Dendritic cell treated with granulocyte-macrophage colony-stimulating factor and Interleukin-4, amounts not matched to agents 40 ng/mL and 50 ng/mL, for 4 days (primary cell): ENCODE measurements around the gene DOCK9.

Experiments used
- H3K27ac Mint-ChIP-seq: one replicate; pipeline ENCODE4 v1.8.0; 2022; ENCODE audit warnings: mild to moderate bottlenecking, mixed read lengths
- H3K27me3 Mint-ChIP-seq: one replicate; pipeline ENCODE4 v1.8.0; 2022; ENCODE audit warnings: mild to moderate bottlenecking, mixed read lengths
- H3K36me3 Mint-ChIP-seq: one replicate; pipeline ENCODE4 v1.8.0; 2022; ENCODE audit warnings: low read depth, mixed read lengths
- H3K4me1 Mint-ChIP-seq: one replicate; pipeline ENCODE4 v1.8.0; 2022; ENCODE audit warnings: low read depth, mixed read lengths
- H3K4me3 Mint-ChIP-seq: one replicate; pipeline ENCODE4 v1.8.0; 2022; ENCODE audit warnings: mild to moderate bottlenecking, moderate library complexity, mixed read lengths
- H3K9me3 Mint-ChIP-seq: one replicate; pipeline ENCODE4 v1.8.0; 2022; ENCODE audit warnings: mixed read lengths
- intact Hi-C: fragments of 100-400 bp; cut with micrococcal nuclease; formaldehyde crosslinking; loops from one replicate; pipeline ENCODE4 v1.15.0; 2022

Gene DOCK9

DNA sequence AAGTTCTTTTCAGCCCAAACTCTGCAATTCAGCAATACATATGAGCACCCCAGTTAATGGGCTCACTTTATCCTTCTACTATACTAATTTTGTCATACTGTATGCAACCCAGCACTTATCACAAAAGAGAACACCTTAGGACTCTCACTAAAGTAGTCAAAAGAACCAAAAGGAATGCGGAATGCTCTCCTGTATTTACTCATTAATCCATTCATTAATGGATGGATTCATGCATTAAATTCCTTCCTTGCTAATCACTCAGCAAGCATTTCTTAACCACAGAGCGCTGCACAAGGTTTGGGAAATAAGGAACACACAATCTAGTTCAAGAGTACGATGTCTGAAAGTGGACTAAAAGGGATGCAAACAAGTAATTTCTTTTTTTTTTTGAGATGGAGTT, 12.8 kb upstream of the DOCK9 start:
- Mint-ChIP-seq H3K9me3 (no peaks in the 10 kb centered on the region), H3K27me3 (peaks cover 27% of the 10 kb centered on the region), H3K27ac (no peak overlapping the region), H3K4me1 (no peaks in the 10 kb centered on the region), H3K36me3 (no peaks in the 10 kb centered on the region), H3K4me3 (no peak overlapping the region)
- intact Hi-C loops, result no loop called here

DNA sequence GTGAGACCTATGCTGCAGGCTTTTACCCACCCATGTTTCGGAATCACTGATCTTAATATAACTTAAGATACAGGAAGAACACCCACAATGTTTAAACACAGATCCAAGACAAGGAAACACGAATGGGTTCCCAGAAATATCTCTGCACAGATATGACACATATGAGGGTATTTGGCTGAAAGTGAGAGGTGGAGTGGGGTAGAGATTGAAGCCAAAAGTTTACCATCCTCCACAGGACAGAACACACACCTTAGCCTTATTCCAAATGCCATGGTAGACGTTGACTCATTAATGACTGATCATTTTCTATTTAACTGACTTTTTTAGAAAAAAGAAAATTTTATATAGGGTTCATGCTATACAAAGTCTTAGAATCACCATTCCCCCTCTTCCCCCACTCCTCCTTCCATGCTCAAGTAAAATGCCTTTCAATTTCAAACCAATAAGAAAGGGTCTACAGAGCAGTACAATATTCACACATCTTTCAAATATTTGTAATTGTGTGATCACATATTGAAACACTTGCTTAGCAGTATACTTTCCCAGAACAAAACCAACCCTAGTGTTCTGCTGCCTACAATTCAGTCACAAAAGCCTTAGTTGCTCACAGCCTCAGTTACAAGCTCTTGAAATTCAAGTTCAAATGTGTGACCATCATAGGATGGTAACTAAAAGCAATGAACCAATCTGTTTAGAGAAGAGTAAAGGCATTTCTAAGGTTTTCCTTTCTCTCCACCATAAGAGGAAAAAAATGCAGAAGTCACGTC, 11.8 kb upstream of the DOCK9 start:
- Mint-ChIP-seq H3K4me1 (no peaks in the 10 kb centered on the region), H3K4me3 (no peak overlapping the region), H3K9me3 (no peaks in the 10 kb centered on the region), H3K27ac (no peak overlapping the region), H3K27me3 (peaks cover 29% of the 10 kb centered on the region), H3K36me3 (no peaks in the 10 kb centered on the region)
- intact Hi-C loops, result no loop called here

DNA sequence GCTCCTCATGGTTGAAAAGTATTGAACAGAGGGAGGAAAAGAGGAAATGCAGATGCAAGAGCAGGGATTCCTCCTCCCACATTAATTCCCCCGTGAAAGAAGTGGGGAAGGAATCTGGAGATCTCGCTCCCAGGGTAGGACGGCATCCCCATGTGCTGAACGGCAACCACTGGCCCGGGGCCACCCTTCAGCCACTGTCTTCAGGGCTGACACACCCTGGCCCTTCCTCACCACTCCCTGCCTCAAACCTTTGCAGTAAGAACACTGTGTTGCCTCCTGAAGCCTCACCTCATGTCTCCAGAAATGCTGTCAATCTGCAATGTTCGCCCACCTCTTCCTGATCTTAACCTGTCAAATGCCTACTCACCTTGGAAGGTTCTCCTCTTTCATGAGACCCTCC, 10.9 kb upstream of the DOCK9 start:
- H3K27me3 Mint-ChIP-seq, result peaks cover 32% of the 10 kb centered on the region
- no peak overlapping the region for H3K27ac Mint-ChIP-seq
- H3K4me3 Mint-ChIP-seq, result no peak overlapping the region
- H3K4me1 Mint-ChIP-seq, result no peaks in the 10 kb centered on the region
- no peaks in the 10 kb centered on the region for H3K36me3 Mint-ChIP-seq
- H3K9me3 Mint-ChIP-seq, result no peaks in the 10 kb centered on the region
- intact Hi-C loops, result no loop called here

DNA sequence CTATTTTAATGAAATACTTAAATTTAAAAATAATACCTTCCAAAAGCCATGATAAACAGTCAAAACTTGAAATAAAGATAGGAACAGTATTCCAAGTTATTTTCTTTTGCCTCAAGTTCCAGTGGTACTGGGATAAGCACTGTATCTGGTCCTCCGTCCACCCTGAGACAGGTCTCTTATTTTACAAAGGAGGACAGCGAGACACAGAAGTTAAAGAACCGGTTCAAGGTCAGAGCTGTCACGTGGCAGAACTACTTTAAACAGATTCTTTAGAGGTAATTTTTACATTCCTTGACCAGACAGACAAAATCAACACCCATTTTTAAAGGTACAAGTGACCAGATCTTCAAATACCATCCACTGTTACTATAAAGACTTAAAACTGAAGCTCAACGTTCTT, 10.4 kb upstream of the DOCK9 start:
- no peak overlapping the region for H3K27ac Mint-ChIP-seq
- no peak overlapping the region for H3K4me3 Mint-ChIP-seq
- H3K9me3 Mint-ChIP-seq, result no peaks in the 10 kb centered on the region
- H3K36me3 Mint-ChIP-seq, result no peaks in the 10 kb centered on the region
- intact Hi-C loops, result no loop called here
- peaks cover 30% of the 10 kb centered on the region for H3K27me3 Mint-ChIP-seq
- H3K4me1 Mint-ChIP-seq, result no peaks in the 10 kb centered on the region

DNA sequence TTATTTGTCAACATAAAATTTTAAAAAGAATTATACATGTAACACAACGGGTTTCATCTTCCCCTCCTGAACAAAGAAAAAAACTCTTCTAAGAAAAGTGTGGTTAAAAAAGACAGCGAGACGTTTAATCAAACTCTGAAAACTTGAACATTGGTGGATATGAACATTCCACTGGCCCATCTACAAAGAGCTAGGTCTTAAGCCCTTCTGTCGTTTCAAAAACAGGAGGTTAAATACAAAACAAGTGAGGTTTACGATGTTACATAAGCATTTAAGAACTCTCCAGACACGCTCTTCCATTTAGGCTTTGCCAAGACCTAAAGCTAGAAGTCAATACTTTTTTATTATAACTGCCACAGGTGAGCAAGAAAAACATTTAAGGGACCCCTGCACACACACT, 9.4 kb upstream of the DOCK9 start:
- Mint-ChIP-seq H3K27me3 (peaks cover 31% of the 10 kb centered on the region), H3K36me3 (no peaks in the 10 kb centered on the region), H3K4me3 (no peak overlapping the region), H3K27ac (no peak overlapping the region), H3K4me1 (no peaks in the 10 kb centered on the region), H3K9me3 (no peaks in the 10 kb centered on the region)
- intact Hi-C loops, result no loop called here

DNA sequence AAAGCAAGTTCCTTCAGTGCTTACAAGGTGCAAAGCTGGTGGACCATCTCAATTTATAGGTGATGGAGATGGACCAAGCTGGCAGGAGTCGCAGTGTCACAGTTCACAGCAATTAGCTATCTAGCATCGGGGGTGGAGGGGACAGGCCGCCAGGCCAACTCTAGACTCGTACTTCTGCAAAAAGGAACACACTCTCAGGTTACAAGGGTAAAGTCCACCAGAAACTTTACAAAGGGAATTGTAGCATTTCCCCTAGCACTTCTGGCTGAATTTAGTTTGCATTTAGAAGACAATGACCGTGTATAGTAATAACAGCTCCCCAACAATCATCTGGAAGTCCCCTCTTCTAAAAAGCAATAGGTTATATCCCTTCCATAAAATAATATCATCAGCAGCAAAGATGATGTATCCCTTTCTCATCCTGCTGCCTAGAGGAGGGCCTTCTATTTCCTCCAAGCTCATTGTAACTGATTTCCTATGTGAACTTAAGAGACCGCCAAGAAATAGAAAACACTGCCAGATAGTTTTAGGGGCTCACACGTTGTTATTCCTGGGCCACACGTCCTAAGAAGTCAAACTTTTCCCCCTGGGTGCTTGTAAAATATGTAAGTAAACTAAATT, 8.5 kb upstream of the DOCK9 start:
- H3K27ac Mint-ChIP-seq, result no peak overlapping the region

DNA sequence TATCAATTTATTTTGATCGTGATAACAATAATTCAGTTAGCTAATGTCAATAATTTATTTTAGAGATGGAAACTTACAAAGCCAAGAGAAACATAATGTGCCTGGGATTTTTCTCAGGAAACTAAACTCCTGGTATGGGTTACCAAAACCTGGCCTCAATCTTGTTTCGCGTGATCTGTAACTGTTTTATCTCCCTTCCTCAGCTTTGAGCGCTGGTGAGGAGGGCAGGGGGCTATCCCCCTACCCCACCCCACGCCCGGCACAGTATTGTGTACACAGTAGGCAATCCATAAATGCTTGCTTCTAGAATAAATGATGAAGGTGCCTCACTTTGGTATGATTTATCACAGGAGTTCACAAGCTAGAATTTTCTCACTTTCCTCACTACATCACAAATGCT, 7.7 kb upstream of the DOCK9 start:
- Mint-ChIP-seq H3K4me3 (no peak overlapping the region), H3K27ac (no peak overlapping the region), H3K9me3 (no peaks in the 10 kb centered on the region), H3K4me1 (no peaks in the 10 kb centered on the region), H3K27me3 (peaks cover 36% of the 10 kb centered on the region), H3K36me3 (no peaks in the 10 kb centered on the region)
- intact Hi-C loops, result no loop called here

More for the DNA sequence above, 8.5 kb upstream of the DOCK9 start:
- intact Hi-C loops, result no loop called here
- Mint-ChIP-seq H3K36me3 (no peaks in the 10 kb centered on the region), H3K9me3 (no peaks in the 10 kb centered on the region), H3K4me1 (no peaks in the 10 kb centered on the region), H3K4me3 (no peak overlapping the region), H3K27me3 (peaks cover 39% of the 10 kb centered on the region)

DNA sequence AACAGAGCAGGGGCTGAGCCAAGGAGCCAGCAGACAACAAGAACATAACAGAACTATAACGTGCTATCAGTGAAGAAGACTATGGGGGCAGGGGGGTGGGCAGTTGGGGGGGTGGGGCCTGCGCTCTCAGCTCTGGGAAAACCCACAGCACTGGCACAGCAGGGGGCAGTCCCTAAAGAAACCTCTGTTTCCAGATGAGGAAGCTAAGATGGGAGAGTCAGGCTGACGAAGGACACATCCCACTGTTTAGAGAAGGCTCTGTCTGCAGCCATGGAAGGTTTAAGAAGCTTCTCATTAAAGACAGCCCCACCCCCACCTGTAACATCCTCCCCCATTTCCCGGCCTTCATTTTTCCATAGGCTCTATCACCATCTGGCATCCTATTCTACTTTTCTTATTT, 7.1 kb upstream of the DOCK9 start:
- Mint-ChIP-seq H3K27ac (no peak overlapping the region), H3K36me3 (no peaks in the 10 kb centered on the region)

DNA sequence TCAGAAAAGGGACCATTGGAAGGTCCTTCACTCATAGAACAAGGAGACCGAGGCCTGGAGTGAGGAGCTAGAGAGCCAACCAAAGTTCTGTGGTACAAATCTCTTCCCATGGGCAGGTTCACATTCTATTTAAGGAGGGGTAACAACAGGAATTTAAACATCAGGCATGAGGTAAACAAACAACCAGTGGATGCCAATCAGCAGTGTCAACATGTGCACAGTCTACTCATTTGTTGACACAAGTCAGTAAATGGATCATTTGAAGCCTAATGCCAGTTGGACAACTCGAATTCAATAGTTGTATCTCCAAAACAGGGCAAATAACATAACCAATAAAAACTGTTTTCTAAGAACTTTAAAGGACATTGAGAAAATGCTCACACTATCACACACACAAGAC, 6.3 kb upstream of the DOCK9 start:
- Mint-ChIP-seq H3K4me1 (no peaks in the 10 kb centered on the region), H3K27ac (no peak overlapping the region), H3K27me3 (peaks cover 32% of the 10 kb centered on the region), H3K9me3 (no peaks in the 10 kb centered on the region), H3K36me3 (no peaks in the 10 kb centered on the region), H3K4me3 (no peak overlapping the region)
- intact Hi-C loops, result no loop called here

More for the DNA sequence above, 7.1 kb upstream of the DOCK9 start:
- H3K4me1 Mint-ChIP-seq, result no peaks in the 10 kb centered on the region
- H3K4me3 Mint-ChIP-seq, result no peak overlapping the region
- H3K27me3 Mint-ChIP-seq, result peaks cover 34% of the 10 kb centered on the region
- no peaks in the 10 kb centered on the region for H3K9me3 Mint-ChIP-seq
- intact Hi-C loops, result no loop called here

DNA sequence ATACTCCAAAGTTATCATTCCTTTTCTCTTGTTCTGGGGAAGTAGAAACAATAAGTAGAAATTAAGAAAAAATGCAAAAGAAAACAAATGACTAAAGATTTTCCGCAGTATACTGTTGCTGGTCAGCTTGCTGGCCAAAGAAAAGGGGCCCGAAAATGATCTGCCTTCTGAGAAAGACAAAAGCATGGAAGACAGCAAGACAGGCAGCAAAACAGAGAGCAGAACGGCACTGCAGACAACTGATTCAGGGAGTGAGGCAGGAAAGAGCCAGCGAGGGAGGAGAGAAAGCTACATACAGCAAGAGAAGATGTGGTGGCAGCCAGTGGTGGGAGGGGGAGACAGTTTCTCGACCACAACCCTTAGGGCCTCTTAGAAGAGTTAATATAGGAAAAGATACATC, 5.3 kb upstream of the DOCK9 start:
- Mint-ChIP-seq H3K4me3 (no peak overlapping the region), H3K27me3 (peaks cover 32% of the 10 kb centered on the region), H3K27ac (no peak overlapping the region), H3K9me3 (no peaks in the 10 kb centered on the region), H3K36me3 (no peaks in the 10 kb centered on the region), H3K4me1 (no peaks in the 10 kb centered on the region)
- intact Hi-C loops, result no loop called here

DNA sequence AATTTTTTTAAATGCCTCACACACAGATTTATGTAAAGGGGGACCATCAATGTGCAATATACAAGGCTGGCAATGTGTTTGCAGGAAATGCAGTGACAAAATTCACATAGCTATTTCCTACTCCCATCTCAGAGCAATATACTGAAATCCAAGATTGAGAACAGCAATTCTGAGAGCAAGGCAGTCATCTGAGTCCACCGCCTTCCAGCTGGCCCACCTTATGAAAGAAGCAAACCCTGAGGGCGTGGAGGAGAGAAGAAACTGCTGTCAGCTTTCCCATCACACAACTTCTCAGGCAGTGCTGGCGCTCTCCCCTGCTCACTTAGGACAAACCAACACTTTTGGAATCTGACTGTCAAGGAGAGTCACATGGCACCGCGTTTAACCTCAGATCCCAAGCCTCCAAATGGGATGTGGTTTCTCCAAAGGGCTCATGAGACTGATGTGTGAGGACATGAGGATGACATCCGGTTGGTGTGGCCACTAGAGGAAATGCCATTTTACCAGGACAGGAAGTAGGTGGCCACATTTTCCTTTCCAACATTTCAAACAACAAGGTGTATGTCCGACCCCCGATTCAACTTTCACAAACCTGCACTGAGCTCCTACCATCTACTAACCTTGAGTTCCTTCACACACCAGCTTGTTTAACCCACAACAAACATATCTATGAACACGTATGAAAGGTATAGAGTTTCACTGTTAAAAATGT, 3.7 kb upstream of the DOCK9 start:
- H3K4me3 Mint-ChIP-seq, result no peak overlapping the region
- no peaks in the 10 kb centered on the region for H3K4me1 Mint-ChIP-seq
- no peak overlapping the region for H3K27ac Mint-ChIP-seq
- intact Hi-C loops, result no loop called here
- no peaks in the 10 kb centered on the region for H3K36me3 Mint-ChIP-seq
- H3K9me3 Mint-ChIP-seq, result no peaks in the 10 kb centered on the region
- H3K27me3 Mint-ChIP-seq, result peaks cover 45% of the 10 kb centered on the region

DNA sequence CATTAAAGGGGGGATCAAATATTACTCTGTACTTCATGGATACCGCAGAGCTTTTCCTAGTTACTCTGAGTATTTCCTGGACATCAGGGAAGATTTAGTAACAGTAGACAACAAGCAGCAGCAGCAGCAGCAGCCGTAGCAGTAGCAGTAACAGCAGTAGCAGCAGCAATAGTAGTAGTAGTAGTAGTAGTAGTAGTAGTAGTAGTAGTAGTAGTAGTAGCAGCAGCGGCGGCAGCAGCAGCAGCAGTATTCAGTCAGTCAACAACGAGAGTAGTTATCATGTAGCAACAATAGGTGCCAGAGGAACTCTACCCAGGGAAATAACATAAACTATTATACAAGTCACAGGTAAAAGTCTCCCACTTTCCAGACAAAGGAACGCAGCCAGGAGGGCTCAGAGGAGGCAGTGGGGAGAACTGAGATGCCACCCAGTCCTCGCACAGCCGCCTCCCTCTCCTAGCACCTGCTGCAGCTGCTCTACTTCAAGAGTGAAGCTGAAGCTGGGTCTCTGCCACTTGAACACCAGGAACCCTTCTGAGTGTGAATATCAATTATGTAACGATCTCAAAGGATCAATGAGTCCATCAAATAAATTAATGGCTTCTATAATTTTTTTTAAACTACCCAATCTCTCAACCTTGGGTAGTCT, 1.3 kb upstream of the DOCK9 start:
- H3K4me1 Mint-ChIP-seq, result peaks cover 6% of the 10 kb centered on the region
- no peaks in the 10 kb centered on the region for H3K9me3 Mint-ChIP-seq
- no peaks in the 10 kb centered on the region for H3K36me3 Mint-ChIP-seq
- peaks cover 54% of the 10 kb centered on the region for H3K27me3 Mint-ChIP-seq
- no peak overlapping the region for H3K27ac Mint-ChIP-seq
- H3K4me3 Mint-ChIP-seq, result no peak overlapping the region
- intact Hi-C loops, result no loop called here

DNA sequence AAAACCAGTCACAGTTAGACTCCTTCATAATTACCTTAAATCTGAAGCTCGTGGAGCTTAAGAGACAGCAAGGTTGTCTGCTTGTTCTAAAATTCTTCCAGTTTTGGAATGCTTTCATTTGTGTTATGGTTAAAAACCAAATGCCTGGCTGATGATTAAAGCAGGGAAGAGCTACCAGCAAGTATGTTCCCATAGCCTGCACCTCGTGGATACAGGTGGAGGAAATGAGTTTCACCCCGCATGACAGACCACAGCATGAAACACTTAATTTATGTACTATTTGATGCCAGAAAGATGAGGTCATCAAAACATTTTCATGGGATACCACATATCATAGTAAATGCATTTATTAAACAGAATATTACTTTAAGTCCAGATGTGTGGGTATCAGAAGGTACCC, 416 bp upstream of the DOCK9 start:
- intact Hi-C loops, result no loop called here
- H3K4me1 Mint-ChIP-seq, result peaks cover 6% of the 10 kb centered on the region
- no peak overlapping the region for H3K27ac Mint-ChIP-seq

DNA sequence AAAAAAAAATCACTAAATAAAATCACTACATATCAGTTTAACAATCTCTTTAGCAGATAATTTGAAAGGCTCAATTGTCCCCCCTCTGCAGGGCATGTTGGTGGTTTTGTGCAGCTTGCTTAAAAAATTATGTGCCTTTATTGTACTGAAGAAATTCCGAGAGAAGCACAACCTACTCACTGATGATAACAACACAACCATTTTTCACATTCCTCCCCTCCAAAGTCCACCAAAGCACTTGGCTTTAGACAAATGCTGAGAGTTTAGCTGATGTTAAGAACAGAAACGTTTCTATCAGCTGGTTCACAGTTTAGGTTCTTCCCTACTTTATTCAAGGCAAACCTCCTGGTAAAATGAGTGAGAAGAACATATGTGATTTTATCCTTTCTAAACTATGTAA, 923 bp downstream of the DOCK9 start:
- H3K36me3 Mint-ChIP-seq, result no peaks in the 10 kb centered on the region
- no peak overlapping the region for H3K27ac Mint-ChIP-seq
- peaks cover 6% of the 10 kb centered on the region for H3K4me1 Mint-ChIP-seq
- no peak overlapping the region for H3K4me3 Mint-ChIP-seq
- intact Hi-C loops, result no loop called here
- peaks cover 50% of the 10 kb centered on the region for H3K27me3 Mint-ChIP-seq
- no peaks in the 10 kb centered on the region for H3K9me3 Mint-ChIP-seq

More for the DNA sequence above, 416 bp upstream of the DOCK9 start:
- Mint-ChIP-seq H3K9me3 (no peaks in the 10 kb centered on the region), H3K36me3 (no peaks in the 10 kb centered on the region), H3K27me3 (peaks cover 56% of the 10 kb centered on the region), H3K4me3 (no peak overlapping the region)
